HepG2 (cell line): ENCODE measurements around the gene FRMD4A.

Experiments used
- CTCF ChIP-seq: sonication (generic); formaldehyde crosslinking; IDR thresholded peaks from 2 replicates; pipeline ENCODE4 v1.5.0; 2020; ENCODE audit warnings: mild to moderate bottlenecking, missing genetic modification reagents, moderate library complexity
- E2F1 ChIP-seq: sonication (generic); formaldehyde crosslinking; IDR thresholded peaks from 2 replicates; pipeline ENCODE4 v1.5.0; 2020; ENCODE audit warnings: missing genetic modification reagents
- NFE2L2 ChIP-seq: fragments of 150-350 bp; IDR thresholded peaks from 2 replicates; pipeline ENCODE4 v1.6.1; 2014; ENCODE audit warnings: low read length
- SRSF1 ChIP-seq: fragments of 200-400 bp; formaldehyde crosslinking; optimal IDR thresholded peaks from 2 replicates; pipeline ENCODE3; 2017; ENCODE audit warnings: mild to moderate bottlenecking, low read depth, low read length, moderate library complexity
- ZNF788 ChIP-seq: sonication (generic); formaldehyde crosslinking; IDR thresholded peaks from 2 replicates; pipeline ENCODE4 v1.5.0; 2020; ENCODE audit warnings: mild to moderate bottlenecking, missing genetic modification reagents, borderline replicate concordance
- TF ChIP-seq, protein P1 (sequence below): sonication (generic); formaldehyde crosslinking; IDR thresholded peaks from 2 replicates; pipeline ENCODE4 v1.5.0; 2020; ENCODE audit warnings: missing genetic modification reagents

DNA sequence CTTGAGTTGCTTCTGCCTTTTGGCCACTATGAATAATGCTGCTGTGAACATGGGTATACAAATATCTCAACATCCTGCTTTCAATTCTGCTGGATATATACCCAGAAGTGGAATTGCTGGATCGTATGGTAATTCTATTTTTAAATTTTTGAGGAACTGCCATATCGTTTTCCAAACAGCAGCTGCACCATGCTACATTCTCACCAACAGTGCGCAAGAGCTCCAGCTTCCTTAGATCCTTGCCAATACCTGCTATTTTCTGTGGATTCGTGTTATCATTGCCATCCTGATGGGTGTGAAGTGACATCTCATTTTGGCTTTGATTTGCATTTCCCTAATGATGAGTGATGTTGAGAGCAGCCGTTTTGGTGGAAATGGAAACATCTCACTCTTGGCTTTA lies 26.7 kb downstream of the FRMD4A start:
- TF ChIP-seq SRSF1 (no peak), CTCF (CRISPR knock-in tag) (no peak), NFE2L2 (no peak), E2F1 (CRISPR knock-in tag) (no peak), ZNF788 (no peak)
- TF ChIP-seq, protein P1, sequence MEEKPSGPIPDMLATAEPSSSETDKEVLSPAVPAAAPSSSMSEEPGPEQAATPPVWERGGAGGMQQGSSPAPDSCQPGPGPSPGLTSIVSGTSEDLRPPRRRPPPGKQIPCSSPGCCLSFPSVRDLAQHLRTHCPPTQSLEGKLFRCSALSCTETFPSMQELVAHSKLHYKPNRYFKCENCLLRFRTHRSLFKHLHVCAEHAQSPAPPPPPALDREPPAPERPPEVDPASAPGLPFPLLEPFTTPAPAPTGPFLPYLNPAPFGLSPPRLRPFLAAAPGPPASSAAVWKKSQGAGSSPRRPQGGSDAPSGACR (CRISPR knock-in tag), result no peak
